CD14-positive monocyte (primary cell): Measurements from ENCODE around the gene MRE11. TPM values are rescaled to one million over a fixed set of nuclear protein-coding genes. Genes with fewer than 3 reads are reported as not detected.

Experiments used
- DNase-seq, 3 donors: peaks; one replicate each; pipeline ENCODE4 v3.0.0-alpha.2; 2011 to 2022
- H2AFZ ChIP-seq: 2 replicates; pipeline ENCODE4 v1.6.0; 2012; ENCODE audit warnings: mild to moderate bottlenecking, low read depth, low read length, inconsistent platforms; ENCODE audit not compliant: insufficient read depth, poor library complexity, severe bottlenecking
- H3K27ac ChIP-seq, 2 donors: 1 replicate in 1 of 2; 2 replicates in 1 of 2; pipeline ENCODE4 v1.5.1; 2012 to 2013; ENCODE audit warnings: low read length in 2 of 2, control low read depth in 1 of 2, inconsistent platforms in 1 of 2, low read depth in 1 of 2, mild to moderate bottlenecking in 1 of 2
- H3K27me3 ChIP-seq, 2 donors: one replicate each; pipeline versions ENCODE4 v1.6.0 to v1.6.1; 2011 to 2013; ENCODE audit warnings: low read length in 2 of 2; ENCODE audit not compliant: control insufficient read depth in 2 of 2, insufficient read depth in 2 of 2
- H3K36me3 ChIP-seq, 2 donors: replicated peaks in 1 of 2; 1 replicate in 1 of 2; 2 replicates in 1 of 2; pipeline versions ENCODE4 v1.5.1 to v1.6.1; 2012 to 2013; ENCODE audit warnings: low read length in 2 of 2, control low read depth in 1 of 2, inconsistent platforms in 1 of 2, mild to moderate bottlenecking in 1 of 2; ENCODE audit not compliant: insufficient read depth in 2 of 2, control insufficient read depth in 1 of 2
- H3K4me1 ChIP-seq, 2 donors: 1 replicate in 1 of 2; 2 replicates in 1 of 2; pipeline versions ENCODE4 v1.5.1 to v1.6.1; 2012 to 2013; ENCODE audit warnings: low read length in 2 of 2, control low read depth in 1 of 2, inconsistent platforms in 1 of 2, mild to moderate bottlenecking in 1 of 2, moderate library complexity in 1 of 2; ENCODE audit not compliant: insufficient read depth in 2 of 2, control insufficient read depth in 1 of 2
- H3K4me2 ChIP-seq: replicated peaks from 2 replicates; pipeline ENCODE3; 2012; ENCODE audit warnings: low read length, moderate library complexity, mild to moderate bottlenecking; ENCODE audit not compliant: poor library complexity, severe bottlenecking; ENCODE audit errors: extremely low read depth
- H3K4me3 ChIP-seq, 3 experiments: fragments of 200-600 bp in 1 of 3; sonication (generic) in 1 of 3; replicated peaks in 1 of 3; 1 replicate in 2 of 3; 2 replicates in 1 of 3; pipeline ENCODE4 v1.5.1; 2011 to 2013; ENCODE audit warnings: low read length in 3 of 3, mild to moderate bottlenecking in 3 of 3, control low read depth in 2 of 3, low read depth in 2 of 3, inconsistent platforms in 1 of 3, moderate library complexity in 1 of 3
- H3K79me2 ChIP-seq: 2 replicates; pipeline ENCODE4 v1.6.0; 2012; ENCODE audit warnings: mild to moderate bottlenecking, control low read depth, inconsistent platforms, low read length, moderate library complexity; ENCODE audit not compliant: insufficient read depth
- H3K9ac ChIP-seq: 2 replicates; pipeline ENCODE4 v1.6.0; 2017; ENCODE audit warnings: low read length, mild to moderate bottlenecking; ENCODE audit not compliant: insufficient read depth, poor library complexity, severe bottlenecking
- H3K9me3 ChIP-seq, 2 donors: replicated peaks in 1 of 2; 1 replicate in 1 of 2; 2 replicates in 1 of 2; pipeline versions ENCODE4 v1.5.1 to v1.6.1; 2012 to 2013; ENCODE audit warnings: low read length in 2 of 2, control low read depth in 1 of 2; ENCODE audit not compliant: control insufficient read depth in 1 of 2, insufficient read depth in 1 of 2
- H4K20me1 ChIP-seq: 2 replicates; pipeline ENCODE4 v1.6.0; 2012; ENCODE audit warnings: mild to moderate bottlenecking, low read length, control low read depth, moderate library complexity; ENCODE audit not compliant: insufficient read depth
- H3K27ac Mint-ChIP-seq, 7 donors: one replicate each; pipeline ENCODE4 v1.8.0; 2020; ENCODE audit warnings: mild to moderate bottlenecking in 7 of 7, mixed read lengths in 7 of 7, moderate library complexity in 6 of 7, inconsistent platforms in 2 of 7
- H3K27me3 Mint-ChIP-seq, 3 donors: one replicate each; pipeline ENCODE4 v1.8.0; 2021 to 2022; ENCODE audit warnings: low read depth in 3 of 3, mild to moderate bottlenecking in 3 of 3, mixed read lengths in 3 of 3, moderate library complexity in 3 of 3, inconsistent platforms in 1 of 3
- H3K36me3 Mint-ChIP-seq, 2 donors: one replicate each; pipeline ENCODE4 v1.8.0; 2020; ENCODE audit warnings: mixed read lengths in 2 of 2, inconsistent platforms in 1 of 2, mild to moderate bottlenecking in 1 of 2
- H3K4me1 Mint-ChIP-seq: one replicate; pipeline ENCODE4 v1.8.0; 2020; ENCODE audit warnings: mild to moderate bottlenecking, mixed read lengths
- H3K4me3 Mint-ChIP-seq, 2 donors: one replicate each; pipeline ENCODE4 v1.8.0; 2020; ENCODE audit warnings: mild to moderate bottlenecking in 2 of 2, mixed read lengths in 2 of 2, moderate library complexity in 1 of 2
- H3K9me3 Mint-ChIP-seq, 7 donors: one replicate each; pipeline ENCODE4 v1.8.0; 2020 to 2022; ENCODE audit warnings: mixed read lengths in 7 of 7, mild to moderate bottlenecking in 6 of 7, moderate library complexity in 6 of 7, inconsistent platforms in 2 of 7
- CTCF ChIP-seq: fragments of 200-600 bp; IDR thresholded peaks from one replicate; pipeline ENCODE4 v1.8.0; 2022; ENCODE audit warnings: antibody characterized with exemption, mild to moderate bottlenecking
- WGBS: methylation state at CpG from one replicate; pipeline ENCODE4 v1.1.5; 2013; ENCODE audit warnings: missing lambda C conversion rate; ENCODE audit not compliant: insufficient coverage; 5-methylcytosine and 5-hydroxymethylcytosine counted together
- intact Hi-C, 2 donors: fragments of 100-400 bp; cut with micrococcal nuclease; formaldehyde crosslinking; loops; one replicate each; pipeline versions ENCODE4 v1.15.0 to v1.15.1; 2023
- polyA plus RNA-seq, 3 donors: library from polyadenylated mRNA; depleted of rRNA in 1 of 3; unstranded in 2 of 3; stranded (reverse) in 1 of 3; fragments of 300-500 nt in 2 of 3; fragments of >200 nt in 1 of 3; fragmentation: Illumina TruSeq in 2 of 3; gene quantifications; 1 replicate in 2 of 3; 2 replicates in 1 of 3; pipeline ENCODE4 v1.2.3, GENCODE V29; 2012 to 2021

The MRE11 gene
- polyA plus RNA-seq, 3 donors, result 7.8 to 12.1 (median 10.5) TPM

DNA sequence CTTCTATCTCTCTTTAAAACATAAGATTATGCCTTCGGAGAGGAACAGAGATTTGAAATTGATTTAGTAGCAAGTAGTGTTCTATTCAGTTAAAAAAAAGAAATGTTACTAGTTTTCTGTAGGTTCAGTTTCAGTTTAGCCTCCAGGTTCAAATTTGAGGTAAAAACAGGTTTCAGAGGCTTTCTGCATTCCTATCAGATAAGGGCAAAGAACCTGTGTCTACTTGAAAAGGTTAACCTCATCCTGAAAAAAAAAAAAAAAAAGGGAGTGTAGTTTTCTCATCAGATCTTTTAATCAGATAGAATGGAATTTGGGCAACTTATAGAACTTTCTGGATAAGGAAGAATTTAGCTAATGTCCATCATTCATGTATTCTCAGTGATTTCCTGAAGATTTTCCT, 30.7 kb upstream of the MRE11 start:
- no peaks in the 10 kb centered on the region for H3K36me3 Mint-ChIP-seq
- H3K4me3 ChIP-seq, result no peak overlapping the region
- no peak overlapping the region for H2AFZ ChIP-seq
- TF ChIP-seq CTCF, result no peak
- DNase-seq, result no peak
- peaks cover 8% of the 10 kb centered on the region for H3K79me2 ChIP-seq
- no peak overlapping the region for H3K27ac ChIP-seq
- H3K4me1 Mint-ChIP-seq, result peaks cover 23% of the 10 kb centered on the region
- H3K27me3 Mint-ChIP-seq, result no peaks in the 10 kb centered on the region
- no peaks in the 10 kb centered on the region for H3K27me3 ChIP-seq
- H3K36me3 ChIP-seq, result no peaks in the 10 kb centered on the region
- intact Hi-C loops, result loop anchor here in 1 of 2 donors (5.0 kb wide), 1 partner anchor 73 kb away; no protein-coding TSS in a partner anchor
- no CpG with 5 or more reads among the region's 1 CpG for WGBS
- H3K4me1 ChIP-seq, result peaks cover 24 to 30% of the 10 kb centered on the region in 2 donors
- H3K9me3 Mint-ChIP-seq, result no peaks in the 10 kb centered on the region
- no peaks in the 10 kb centered on the region for H4K20me1 ChIP-seq
- no peak overlapping the region for H3K4me2 ChIP-seq
- H3K9me3 ChIP-seq, result no peaks in the 10 kb centered on the region
- no peak overlapping the region for H3K27ac Mint-ChIP-seq
- H3K4me3 Mint-ChIP-seq, result no peak overlapping the region
- no peak overlapping the region for H3K9ac ChIP-seq

DNA sequence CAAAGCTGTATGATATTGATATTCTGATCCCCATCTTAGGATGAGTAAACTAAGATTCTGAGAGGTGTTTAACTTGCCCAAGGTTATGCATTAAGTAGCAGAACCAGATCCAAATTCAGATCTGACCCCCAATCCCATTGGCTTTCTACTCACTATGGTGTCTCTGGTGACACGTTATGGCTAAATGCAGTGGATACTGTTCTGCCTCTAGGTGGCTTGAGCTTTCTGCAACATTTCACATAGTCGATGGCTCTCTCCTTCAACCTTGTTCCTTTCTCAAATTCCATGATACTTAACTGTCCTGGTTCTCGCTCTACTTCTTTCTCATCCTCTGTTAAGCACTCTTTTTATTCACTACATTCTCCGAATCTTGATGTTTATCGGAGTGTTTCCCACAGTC, 28.0 kb upstream of the MRE11 start:
- Histone ChIP-seq H3K9me3 (no peaks in the 10 kb centered on the region), H3K79me2 (peaks cover 4% of the 10 kb centered on the region), H3K36me3 (no peaks in the 10 kb centered on the region), H3K27ac (no peak overlapping the region), H3K27me3 (no peaks in the 10 kb centered on the region), H3K4me3 (no peak overlapping the region), H2AFZ (no peak overlapping the region), H3K9ac (no peak overlapping the region), H4K20me1 (no peaks in the 10 kb centered on the region), H3K4me1 (peaks cover 17 to 23% of the 10 kb centered on the region in 2 donors), H3K4me2 (no peak overlapping the region)
- Mint-ChIP-seq H3K4me3 (no peak overlapping the region), H3K4me1 (peaks cover 15% of the 10 kb centered on the region), H3K36me3 (no peaks in the 10 kb centered on the region), H3K27ac (no peak overlapping the region), H3K9me3 (no peaks in the 10 kb centered on the region), H3K27me3 (no peaks in the 10 kb centered on the region)
- 67% methylated on average over 4 of the region's 5 CpGs for WGBS
- TF ChIP-seq CTCF, result peak; percentile 61
- intact Hi-C loops, result loop anchor here in 1 of 2 donors (5.0 kb wide), 1 partner anchor 76 kb away; no protein-coding TSS in a partner anchor
- peak; percentile 18 to 39 (median 30) for DNase-seq
